GM12878 (cell line): ENCODE data around the gene CCDC112.

Experiments used
- JUND ChIP-seq: IDR thresholded peaks from 2 replicates; pipeline ENCODE4 v1.6.1; 2012; ENCODE audit warnings: low read depth, mild to moderate bottlenecking, low read length, improper control_type of control experiment, moderate library complexity
- POLR2A ChIP-seq: IDR thresholded peaks from 2 replicates; pipeline ENCODE4 v1.6.1; 2011; ENCODE audit warnings: low read depth, mild to moderate bottlenecking, low read length
- RAD21 ChIP-seq: IDR thresholded peaks from 2 replicates; pipeline ENCODE4 v1.6.1; 2011; ENCODE audit warnings: mild to moderate bottlenecking, low read depth, low read length, moderate library complexity; ENCODE audit not compliant: insufficient read depth
- SP1 ChIP-seq: IDR thresholded peaks from one replicate; pipeline ENCODE4 v1.6.1; 2011; ENCODE audit warnings: low read depth, low read length
- SRF ChIP-seq, 2 experiments: IDR thresholded peaks; 2 replicates each; pipeline ENCODE4 v1.6.1; 2011; ENCODE audit warnings: low read depth in 2 of 2, low read length in 2 of 2, mild to moderate bottlenecking in 1 of 2, moderate library complexity in 1 of 2
- SUPT20H ChIP-seq: IDR thresholded peaks from 2 replicates; pipeline ENCODE4 v1.6.1; 2011; ENCODE audit warnings: low read depth, mild to moderate bottlenecking, low read length, moderate library complexity, borderline replicate concordance; ENCODE audit not compliant: control insufficient read depth
- YY1 ChIP-seq: IDR thresholded peaks from 2 replicates; pipeline ENCODE4 v1.6.1; 2011; ENCODE audit warnings: low read depth, mild to moderate bottlenecking, low read length
- ZNF24 ChIP-seq: fragments of 450-650 bp; IDR thresholded peaks from 2 replicates; pipeline ENCODE4 v1.6.1; 2017; ENCODE audit warnings: antibody characterized with exemption, mild to moderate bottlenecking
- ZNF384 ChIP-seq: IDR thresholded peaks from 2 replicates; pipeline ENCODE4 v1.6.1; 2012; ENCODE audit warnings: low read depth, mild to moderate bottlenecking, low read length, improper control_type of control experiment, borderline replicate concordance
- TF ChIP-seq, protein P1 (sequence below), 3 experiments: IDR thresholded peaks in 2 of 3; conservative IDR thresholded peaks in 1 of 3; 2 replicates each; pipeline ENCODE4 v1.5.1; 2011; ENCODE audit warnings: low read depth in 3 of 3, low read length in 3 of 3, mild to moderate bottlenecking in 3 of 3, control low read depth in 2 of 3, moderate library complexity in 2 of 3, inconsistent platforms in 1 of 3, mixed read lengths in 1 of 3; ENCODE audit not compliant: control insufficient read depth in 2 of 3, insufficient read depth in 1 of 3; ENCODE audit errors: extremely low read depth in 1 of 3
- TF ChIP-seq, protein P2 (sequence below): IDR thresholded peaks from 2 replicates; pipeline ENCODE4 v1.6.1; 2011; ENCODE audit warnings: borderline replicate concordance, low read depth, mild to moderate bottlenecking, moderate library complexity, low read length; ENCODE audit not compliant: insufficient read depth, poor library complexity, severe bottlenecking

DNA sequence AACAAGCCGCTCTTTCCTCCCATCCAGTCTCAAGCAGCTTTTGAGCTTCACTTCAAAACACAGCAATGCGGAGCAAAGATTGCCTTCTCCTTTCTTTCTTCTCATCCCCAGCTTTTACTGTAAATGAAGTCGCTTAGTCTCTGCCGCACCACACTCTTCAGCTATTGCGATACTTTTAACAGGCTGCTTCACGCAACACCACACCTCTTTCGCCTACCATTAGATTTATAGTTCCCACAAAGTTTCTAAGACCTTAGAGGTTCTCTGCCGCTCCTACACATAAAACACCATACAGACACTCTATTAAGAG is 34.5 kb downstream of the CCDC112 start:
- TF ChIP-seq POLR2A (no peak), RAD21 (no peak), SP1 (no peak), ZNF384 (no peak), JUND (no peak), SRF (IDR thresholded peaks at IDR 0.05; ENCODE audit: low read depth in 2 of 2, low read length in 2 of 2) (no peak), ZNF24 (no peak), SUPT20H (no peak), YY1 (no peak)
- TF ChIP-seq, protein P1, sequence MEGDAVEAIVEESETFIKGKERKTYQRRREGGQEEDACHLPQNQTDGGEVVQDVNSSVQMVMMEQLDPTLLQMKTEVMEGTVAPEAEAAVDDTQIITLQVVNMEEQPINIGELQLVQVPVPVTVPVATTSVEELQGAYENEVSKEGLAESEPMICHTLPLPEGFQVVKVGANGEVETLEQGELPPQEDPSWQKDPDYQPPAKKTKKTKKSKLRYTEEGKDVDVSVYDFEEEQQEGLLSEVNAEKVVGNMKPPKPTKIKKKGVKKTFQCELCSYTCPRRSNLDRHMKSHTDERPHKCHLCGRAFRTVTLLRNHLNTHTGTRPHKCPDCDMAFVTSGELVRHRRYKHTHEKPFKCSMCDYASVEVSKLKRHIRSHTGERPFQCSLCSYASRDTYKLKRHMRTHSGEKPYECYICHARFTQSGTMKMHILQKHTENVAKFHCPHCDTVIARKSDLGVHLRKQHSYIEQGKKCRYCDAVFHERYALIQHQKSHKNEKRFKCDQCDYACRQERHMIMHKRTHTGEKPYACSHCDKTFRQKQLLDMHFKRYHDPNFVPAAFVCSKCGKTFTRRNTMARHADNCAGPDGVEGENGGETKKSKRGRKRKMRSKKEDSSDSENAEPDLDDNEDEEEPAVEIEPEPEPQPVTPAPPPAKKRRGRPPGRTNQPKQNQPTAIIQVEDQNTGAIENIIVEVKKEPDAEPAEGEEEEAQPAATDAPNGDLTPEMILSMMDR (IDR thresholded peaks at IDR 0.05 in 2 of 3, conservative IDR thresholded peaks at IDR 0.05 in 1 of 3; ENCODE audit: control insufficient read depth in 2 of 3, extremely low read depth in 1 of 3, insufficient read depth in 1 of 3, low read depth in 3 of 3, low read length in 3 of 3), result no peak
- TF ChIP-seq, protein P2, sequence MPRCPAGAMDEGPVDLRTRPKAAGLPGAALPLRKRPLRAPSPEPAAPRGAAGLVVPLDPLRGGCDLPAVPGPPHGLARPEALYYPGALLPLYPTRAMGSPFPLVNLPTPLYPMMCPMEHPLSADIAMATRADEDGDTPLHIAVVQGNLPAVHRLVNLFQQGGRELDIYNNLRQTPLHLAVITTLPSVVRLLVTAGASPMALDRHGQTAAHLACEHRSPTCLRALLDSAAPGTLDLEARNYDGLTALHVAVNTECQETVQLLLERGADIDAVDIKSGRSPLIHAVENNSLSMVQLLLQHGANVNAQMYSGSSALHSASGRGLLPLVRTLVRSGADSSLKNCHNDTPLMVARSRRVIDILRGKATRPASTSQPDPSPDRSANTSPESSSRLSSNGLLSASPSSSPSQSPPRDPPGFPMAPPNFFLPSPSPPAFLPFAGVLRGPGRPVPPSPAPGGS, result no peak
